Loucy (cell line): Measurements from ENCODE around the gene WDCP.
"Not testable (repeated sequence)": the region's sequence is repeated elsewhere in the genome, so short reads cannot be mapped to it uniquely, and the experiment has no call there.

Experiments used
- H2AFZ ChIP-seq: fragments of 200-600 bp; sonication (generic); 2 replicates; pipeline ENCODE4 v1.6.0; 2016; ENCODE audit warnings: antibody characterized with exemption, mild to moderate bottlenecking, low read length, moderate library complexity
- H3F3A ChIP-seq: fragments of 200-600 bp; 2 replicates; pipeline ENCODE4 v1.6.0; 2016; ENCODE audit warnings: antibody characterized with exemption, low read depth, mild to moderate bottlenecking
- H3K27me3 ChIP-seq: fragments of 200-600 bp; sonication (generic); 2 replicates; pipeline ENCODE4 v1.6.1; 2014; ENCODE audit warnings: low read length, mild to moderate bottlenecking; ENCODE audit not compliant: insufficient read depth, poor library complexity, severe bottlenecking
- H3K36me3 ChIP-seq: fragments of 200-600 bp; sonication (generic); 2 replicates; pipeline ENCODE4 v1.6.1; 2016; ENCODE audit warnings: low read length; ENCODE audit not compliant: insufficient read depth
- H3K4me1 ChIP-seq: fragments of 200-600 bp; sonication (generic); 2 replicates; pipeline ENCODE4 v1.5.1; 2014; ENCODE audit warnings: low read length, mild to moderate bottlenecking; ENCODE audit not compliant: insufficient read depth, poor library complexity, severe bottlenecking
- H3K4me2 ChIP-seq: fragments of 200-600 bp; sonication (generic); 2 replicates; pipeline ENCODE4 v1.6.0; 2014; ENCODE audit warnings: antibody characterized with exemption, low read length, low read depth, mild to moderate bottlenecking; ENCODE audit not compliant: poor library complexity, severe bottlenecking
- H3K4me3 ChIP-seq: fragments of 200-600 bp; sonication (generic); 2 replicates; pipeline ENCODE4 v1.5.1; 2014; ENCODE audit warnings: low read length, mild to moderate bottlenecking, mixed read lengths; ENCODE audit not compliant: poor library complexity, severe bottlenecking
- H3K79me2 ChIP-seq: fragments of 200-600 bp; sonication (generic); 2 replicates; pipeline ENCODE4 v1.6.1; 2014; ENCODE audit warnings: low read length; ENCODE audit not compliant: insufficient read depth
- H3K9ac ChIP-seq: fragments of 200-600 bp; sonication (generic); 2 replicates; pipeline ENCODE4 v1.6.0; 2014; ENCODE audit warnings: mild to moderate bottlenecking, low read depth, low read length, moderate library complexity; ENCODE audit not compliant: poor library complexity, severe bottlenecking
- H3K9me2 ChIP-seq: fragments of 200-600 bp; sonication (generic); replicated peaks from 2 replicates; pipeline ENCODE4 v1.6.1; 2016; ENCODE audit warnings: low read depth, low read length, mixed read lengths
- H3K9me3 ChIP-seq: fragments of 200-600 bp; sonication (generic); 2 replicates; pipeline ENCODE4 v1.6.1; 2014; ENCODE audit warnings: mild to moderate bottlenecking, antibody characterized with exemption, low read length, low read depth; ENCODE audit not compliant: insufficient read depth
- H4K20me1 ChIP-seq: fragments of 200-600 bp; sonication (generic); 2 replicates; pipeline ENCODE4 v1.6.0; 2014; ENCODE audit warnings: antibody characterized with exemption, low read length, mild to moderate bottlenecking; ENCODE audit not compliant: insufficient read depth, poor library complexity, severe bottlenecking
- CTCF ChIP-seq: fragments of 200-600 bp; sonication (generic); conservative IDR thresholded peaks from 2 replicates; pipeline ENCODE4 v1.5.1; 2014; ENCODE audit warnings: mild to moderate bottlenecking, antibody characterized with exemption, low read length
- EZH2phosphoT487 ChIP-seq: fragments of 200-600 bp; IDR thresholded peaks from 2 replicates; pipeline ENCODE4 v1.6.1; 2018; ENCODE audit warnings: antibody characterized with exemption, mild to moderate bottlenecking, moderate library complexity, borderline replicate concordance

WDCP gene

DNA sequence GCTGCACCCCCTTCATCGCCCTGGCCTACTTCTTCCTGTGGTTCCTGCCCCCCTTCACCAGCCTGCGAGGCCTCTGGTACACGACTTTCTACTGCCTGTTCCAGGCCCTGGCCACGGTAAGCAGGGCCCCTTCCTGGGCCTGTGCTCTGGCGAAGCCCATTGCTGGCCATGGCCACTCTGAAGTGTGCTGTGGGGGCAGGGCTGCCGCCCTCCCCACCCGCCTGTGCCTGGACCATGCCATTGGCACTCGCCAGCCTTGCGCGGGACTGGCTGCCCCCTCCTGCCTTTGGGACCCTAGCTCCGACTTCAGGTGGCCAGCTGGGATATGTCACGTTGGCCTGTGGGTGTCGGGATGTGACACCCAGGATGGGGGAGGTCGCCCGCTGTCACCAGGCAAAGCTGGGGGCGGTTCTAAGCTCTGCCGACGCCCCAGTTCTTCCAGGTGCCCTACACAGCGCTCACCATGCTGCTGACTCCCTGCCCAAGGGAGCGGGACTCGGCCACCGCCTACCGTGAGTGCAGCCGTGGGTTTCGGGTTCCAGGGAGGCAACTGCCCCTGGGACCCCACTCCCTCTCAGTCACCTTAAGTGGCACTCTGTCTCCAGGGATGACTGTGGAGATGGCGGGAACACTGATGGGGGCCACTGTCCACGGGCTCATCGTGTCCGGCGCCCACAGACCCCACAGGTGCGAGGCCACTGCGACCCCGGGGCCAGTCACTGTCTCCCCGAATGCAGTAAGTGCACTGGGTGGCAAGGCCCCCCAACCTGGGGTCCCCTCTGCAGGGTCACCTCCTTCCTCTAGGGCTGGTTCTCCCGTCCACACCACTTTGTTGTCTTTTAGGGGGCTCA, 30.1 kb downstream of the WDCP start:
- H3K4me2 ChIP-seq, result no peak overlapping the region
- TF ChIP-seq CTCF, result no peak
- no peak for TF ChIP-seq EZH2phosphoT487
- no peaks in the 10 kb centered on the region for H3K36me3 ChIP-seq
- no peaks in the 10 kb centered on the region for H4K20me1 ChIP-seq
- H3K27me3 ChIP-seq, result no peaks in the 10 kb centered on the region
- H3K9me3 ChIP-seq, result no peaks in the 10 kb centered on the region
- no peak overlapping the region for H3K4me3 ChIP-seq
- no peaks in the 10 kb centered on the region for H3K4me1 ChIP-seq
- H3K9me2 ChIP-seq, result no peaks in the 10 kb centered on the region
- H3K9ac ChIP-seq, result no peak overlapping the region
- no peak overlapping the region for H2AFZ ChIP-seq
- H3K79me2 ChIP-seq, result no peaks in the 10 kb centered on the region
- no peaks in the 10 kb centered on the region for H3F3A ChIP-seq

DNA sequence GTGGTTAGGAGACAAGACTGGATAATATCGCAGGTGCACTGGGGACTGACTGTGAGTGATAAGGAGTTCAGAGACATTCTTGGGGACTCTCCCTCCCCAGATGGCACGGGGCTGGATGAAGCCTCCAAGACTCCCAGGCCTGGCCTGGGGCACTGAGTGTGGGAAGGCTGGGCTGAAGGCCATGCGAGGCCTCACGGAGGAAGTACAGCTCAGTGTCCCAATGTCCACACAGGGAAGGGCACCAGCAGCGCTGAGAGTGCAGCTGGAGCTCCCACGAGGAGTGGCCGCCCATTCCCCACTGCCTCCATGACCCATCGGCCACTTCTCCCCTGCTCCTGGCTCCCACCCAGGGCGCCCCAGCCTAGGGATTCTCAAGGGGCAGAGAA, 30.8 kb downstream of the WDCP start:
- H3K4me2 ChIP-seq, result no peak overlapping the region
- H3K36me3 ChIP-seq, result no peaks in the 10 kb centered on the region
- H3K9me3 ChIP-seq, result no peaks in the 10 kb centered on the region
- no peaks in the 10 kb centered on the region for H3K27me3 ChIP-seq
- no peaks in the 10 kb centered on the region for H3K9me2 ChIP-seq
- TF ChIP-seq CTCF (no peak), EZH2phosphoT487 (no peak)
- no peaks in the 10 kb centered on the region for H3F3A ChIP-seq
- no peak overlapping the region for H3K9ac ChIP-seq
- H3K4me1 ChIP-seq, result peaks cover 4% of the 10 kb centered on the region
- H3K4me3 ChIP-seq, result no peak overlapping the region
- no peaks in the 10 kb centered on the region for H4K20me1 ChIP-seq
- no peaks in the 10 kb centered on the region for H3K79me2 ChIP-seq
- no peak overlapping the region for H2AFZ ChIP-seq

DNA sequence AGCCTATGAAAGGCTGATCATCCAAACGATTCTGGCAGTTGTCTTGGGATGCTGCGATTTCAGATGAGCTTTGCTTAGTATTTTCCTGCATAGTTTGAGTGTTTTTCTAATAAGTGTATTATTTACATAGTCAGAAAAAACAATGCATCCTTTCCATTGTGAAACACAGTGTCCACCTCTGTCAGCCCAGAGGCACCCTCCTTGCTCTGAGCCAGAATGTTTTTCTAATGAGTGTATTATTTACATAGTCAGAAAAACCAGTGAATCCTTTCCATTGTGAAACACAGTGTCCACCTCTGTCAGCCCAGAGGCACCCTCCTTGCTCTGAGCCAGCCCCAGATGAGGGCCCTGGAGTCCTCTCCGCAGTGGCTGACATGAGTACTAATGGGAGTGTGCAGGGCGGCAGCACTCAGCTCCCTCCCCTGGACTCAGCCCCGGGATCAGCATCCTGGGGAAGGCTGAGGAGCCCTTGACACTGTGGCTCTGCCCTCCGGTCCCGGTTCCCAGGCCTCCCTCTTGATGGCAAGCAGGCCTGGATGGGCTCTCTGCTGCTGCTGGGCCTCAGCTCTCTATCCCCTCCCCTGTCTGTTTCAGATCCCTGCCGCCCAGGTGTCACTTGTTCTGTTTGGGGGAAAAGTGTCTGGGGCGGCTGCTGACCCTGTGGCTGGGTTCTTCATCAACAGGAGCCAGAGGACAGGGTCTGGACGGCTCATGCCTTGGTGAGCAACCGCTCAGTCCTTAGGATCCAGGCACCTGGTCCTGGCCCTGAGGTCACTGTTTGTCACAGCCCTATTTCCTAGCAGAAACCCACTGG, 31.4 kb downstream of the WDCP start:
- no peak overlapping the region for H3K4me3 ChIP-seq
- TF ChIP-seq CTCF (no peak), EZH2phosphoT487 (no peak)

DNA sequence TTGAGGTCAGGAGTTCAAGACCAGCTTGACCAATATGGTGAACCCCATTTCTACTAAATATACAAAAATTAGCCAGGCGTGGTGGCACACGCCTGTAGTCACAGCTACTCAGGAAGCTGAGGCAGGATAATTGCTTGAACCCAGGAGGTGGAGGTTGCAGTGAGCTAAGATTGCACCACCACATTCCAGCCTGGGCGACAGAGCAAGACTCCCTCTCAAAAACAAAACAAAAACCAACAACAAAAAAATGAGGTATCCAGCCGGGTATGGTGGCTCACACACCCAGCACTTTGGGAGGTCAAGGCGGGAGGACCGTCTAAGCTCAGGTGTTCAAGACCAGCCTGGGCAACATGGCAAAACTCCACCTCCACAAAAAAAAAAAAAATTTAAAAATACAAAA, 32.3 kb downstream of the WDCP start:
- not testable (repeated sequence) for H2AFZ ChIP-seq, H3K9me2 ChIP-seq, H3K79me2 ChIP-seq, H3K4me3 ChIP-seq, H3K9me3 ChIP-seq, H3K9ac ChIP-seq, H3F3A ChIP-seq, H3K36me3 ChIP-seq, H3K4me2 ChIP-seq, H3K4me1 ChIP-seq, H3K27me3 ChIP-seq, H4K20me1 ChIP-seq

More for the DNA sequence above, 31.4 kb downstream of the WDCP start:
- no peaks in the 10 kb centered on the region for H3K9me3 ChIP-seq
- no peak overlapping the region for H3K4me2 ChIP-seq
- H3K36me3 ChIP-seq, result no peaks in the 10 kb centered on the region
- no peak overlapping the region for H2AFZ ChIP-seq
- H3K4me1 ChIP-seq, result peaks cover 8% of the 10 kb centered on the region
- no peaks in the 10 kb centered on the region for H4K20me1 ChIP-seq
- no peaks in the 10 kb centered on the region for H3K9me2 ChIP-seq
- no peaks in the 10 kb centered on the region for H3F3A ChIP-seq
- H3K79me2 ChIP-seq, result no peaks in the 10 kb centered on the region
- no peaks in the 10 kb centered on the region for H3K27me3 ChIP-seq
- H3K9ac ChIP-seq, result no peak overlapping the region
